Neural progenitor cell (in vitro differentiated cells): ENCODE results near the gene CARMIL1.

Experiments used
- CTCF ChIP-seq: fragments of 200-600 bp; sonication (generic); IDR thresholded peaks from 2 replicates; pipeline ENCODE4 v1.5.1; 2017; ENCODE audit warnings: antibody characterized with exemption, mild to moderate bottlenecking
- EZH2 ChIP-seq: fragments of 200-600 bp; sonication (generic); IDR thresholded peaks from 2 replicates; pipeline ENCODE4 v1.6.1; 2017; ENCODE audit warnings: antibody characterized with exemption, mild to moderate bottlenecking, moderate library complexity

GRCh38 chr6:25404091-25404490 lies 124.9 kb downstream of the CARMIL1 start:
- TF ChIP-seq EZH2 (no peak), CTCF (no peak)
